Measurements from ENCODE around the gene FRMD5.

The FRMD5 gene

GRCh38 chr15:44092221-44092620, 102.8 kb downstream of the FRMD5 start:
- no peak overlapping the region for H3K4me2 ChIP-seq (ENCODE audit: low read depth, low read length, poor library complexity, severe bottlenecking)
- H3K36me3 ChIP-seq (ENCODE audit: low read length) = no peaks in the 10 kb centered on the region
- no peaks in the 10 kb centered on the region for H3K9me3 ChIP-seq (ENCODE audit: insufficient read depth, low read length)
- no peak overlapping the region for H2AFZ ChIP-seq (ENCODE audit: low read depth, low read length, severe bottlenecking)
- no peak overlapping the region for H3K27ac ChIP-seq (ENCODE audit: low read depth, low read length)
- H3K9ac ChIP-seq (ENCODE audit: low read length) = no peak overlapping the region
- H3K4me3 ChIP-seq (ENCODE audit: insufficient read depth, low read length, poor library complexity, severe bottlenecking) = no peak overlapping the region
- H4K20me1 ChIP-seq (ENCODE audit: low read depth, low read length) = no peaks in the 10 kb centered on the region
- H3K9me2 ChIP-seq (replicated peaks; ENCODE audit: insufficient read depth, low read length) = no peaks in the 10 kb centered on the region
- H3F3A ChIP-seq (ENCODE audit: insufficient read depth) = no peaks in the 10 kb centered on the region
- H3K79me2 ChIP-seq (ENCODE audit: insufficient read depth, low read length) = no peaks in the 10 kb centered on the region
- H3K27me3 ChIP-seq (ENCODE audit: low read length) = no peaks in the 10 kb centered on the region
- TF ChIP-seq CTCF (IDR thresholded peaks at IDR 0.05; ENCODE audit: insufficient read depth, low read length, poor library complexity, severe bottlenecking) = no peak
- no peak for TF ChIP-seq EZH2phosphoT487 (conservative IDR thresholded peaks at IDR 0.05; ENCODE audit: low read length)

GRCh38 chr15:44087578-44088465, 107.2 kb downstream of the FRMD5 start:
- Histone ChIP-seq H3F3A (ENCODE audit: insufficient read depth) (no peaks in the 10 kb centered on the region), H3K79me2 (ENCODE audit: insufficient read depth, low read length) (no peaks in the 10 kb centered on the region), H3K9me2 (replicated peaks; ENCODE audit: insufficient read depth, low read length) (no peaks in the 10 kb centered on the region), H3K4me3 (ENCODE audit: insufficient read depth, low read length, poor library complexity, severe bottlenecking) (no peak overlapping the region), H2AFZ (ENCODE audit: low read depth, low read length, severe bottlenecking) (no peak overlapping the region), H3K9ac (ENCODE audit: low read length) (no peak overlapping the region), H4K20me1 (ENCODE audit: low read depth, low read length) (no peaks in the 10 kb centered on the region), H3K27ac (ENCODE audit: low read depth, low read length) (no peak overlapping the region), H3K4me2 (ENCODE audit: low read depth, low read length, poor library complexity, severe bottlenecking) (no peak overlapping the region), H3K36me3 (ENCODE audit: low read length) (no peaks in the 10 kb centered on the region), H3K9me3 (ENCODE audit: insufficient read depth, low read length) (no peaks in the 10 kb centered on the region), H3K27me3 (ENCODE audit: low read length) (no peaks in the 10 kb centered on the region)
- no peak for TF ChIP-seq CTCF (IDR thresholded peaks at IDR 0.05; ENCODE audit: insufficient read depth, low read length, poor library complexity, severe bottlenecking)
- TF ChIP-seq EZH2phosphoT487 (conservative IDR thresholded peaks at IDR 0.05; ENCODE audit: low read length) = no peak

- H2AFZ ChIP-seq (ENCODE audit: low read depth, low read length, severe bottlenecking) = no peak overlapping the region
- H3K4me3 ChIP-seq (ENCODE audit: insufficient read depth, low read length, poor library complexity, severe bottlenecking) = no peak overlapping the region
- no peaks in the 10 kb centered on the region for H3K9me3 ChIP-seq (ENCODE audit: insufficient read depth, low read length)
- H3K9ac ChIP-seq (ENCODE audit: low read length) = no peak overlapping the region
- no peaks in the 10 kb centered on the region for H3K9me2 ChIP-seq (replicated peaks; ENCODE audit: insufficient read depth, low read length)
- TF ChIP-seq CTCF (IDR thresholded peaks at IDR 0.05; ENCODE audit: insufficient read depth, low read length, poor library complexity, severe bottlenecking) (no peak), EZH2phosphoT487 (conservative IDR thresholded peaks at IDR 0.05; ENCODE audit: low read length) (no peak)
- no peaks in the 10 kb centered on the region for H3K79me2 ChIP-seq (ENCODE audit: insufficient read depth, low read length)
- H3K27me3 ChIP-seq (ENCODE audit: low read length) = no peaks in the 10 kb centered on the region
- no peaks in the 10 kb centered on the region for H3F3A ChIP-seq (ENCODE audit: insufficient read depth)
- no peak overlapping the region for H3K4me2 ChIP-seq (ENCODE audit: low read depth, low read length, poor library complexity, severe bottlenecking)
- H3K27ac ChIP-seq (ENCODE audit: low read depth, low read length) = no peak overlapping the region
- no peaks in the 10 kb centered on the region for H4K20me1 ChIP-seq (ENCODE audit: low read depth, low read length)
- H3K36me3 ChIP-seq (ENCODE audit: low read length) = no peaks in the 10 kb centered on the region
Observed at GRCh38 chr15:44084770-44085169, 110.3 kb downstream of the FRMD5 start.
